GM19238 (cell line): ENCODE results near the gene PLPP4.
"Not testable (repeated sequence)": the region's sequence is repeated elsewhere in the genome, so short reads cannot be mapped to it uniquely, and the experiment has no call there.

Experiments used
- DNase-seq: peaks from one replicate; pipeline ENCODE4 v3.0.0; 2011; ENCODE audit warnings: low spot score; ENCODE audit not compliant: insufficient read length

PLPP4 gene

GRCh38 chr10:120485946-120486345 lies 28.9 kb downstream of the PLPP4 start:
- no peak for DNase-seq

GRCh38 chr10:120486671-120487205 lies 29.7 kb downstream of the PLPP4 start:
- no peak for DNase-seq

- DNase-seq: no peak
These were observed 33.3 kb downstream of the PLPP4 start for GRCh38 chr10:120490288-120490687.

GRCh38 chr10:120492346-120492745 lies 35.3 kb downstream of the PLPP4 start:
- no peak for DNase-seq

GRCh38 chr10:120493411-120494312 lies 36.6 kb downstream of the PLPP4 start:
- peak; percentile 12 for DNase-seq

- DNase-seq: no peak
These were observed 37.3 kb downstream of the PLPP4 start for GRCh38 chr10:120494313-120494710.

- DNase-seq: no peak
These were observed 38.4 kb downstream of the PLPP4 start for GRCh38 chr10:120495226-120496009.

GRCh38 chr10:120499883-120500282 lies 42.9 kb downstream of the PLPP4 start:
- DNase-seq: no peak

- no peak for DNase-seq
These were observed 46.7 kb downstream of the PLPP4 start for GRCh38 chr10:120503689-120504088.

- not testable (repeated sequence) for DNase-seq
These were observed 47.2 kb downstream of the PLPP4 start for GRCh38 chr10:120504227-120504626.

GRCh38 chr10:120505056-120505455 lies 48.0 kb downstream of the PLPP4 start:
- DNase-seq: no peak

GRCh38 chr10:120505866-120506265 lies 48.8 kb downstream of the PLPP4 start:
- DNase-seq: no peak

GRCh38 chr10:120506674-120507073 lies 49.6 kb downstream of the PLPP4 start:
- no peak for DNase-seq

- DNase-seq: no peak
These were observed 50.1 kb downstream of the PLPP4 start for GRCh38 chr10:120507175-120507574.

- no peak for DNase-seq
These were observed 50.6 kb downstream of the PLPP4 start for GRCh38 chr10:120507651-120508050.

- DNase-seq: no peak
These were observed 51.4 kb downstream of the PLPP4 start for GRCh38 chr10:120508393-120508792.

GRCh38 chr10:120508966-120509365 lies 51.9 kb downstream of the PLPP4 start:
- DNase-seq: no peak

GRCh38 chr10:120511165-120511564 lies 54.1 kb downstream of the PLPP4 start:
- no peak for DNase-seq

GRCh38 chr10:120513307-120513796 lies 56.3 kb downstream of the PLPP4 start:
- no peak for DNase-seq

- no peak for DNase-seq
These were observed 57.1 kb downstream of the PLPP4 start for GRCh38 chr10:120514035-120514620.

- no peak for DNase-seq
These were observed 57.9 kb downstream of the PLPP4 start for GRCh38 chr10:120514959-120515358.

- DNase-seq: no peak
These were observed 58.7 kb downstream of the PLPP4 start for GRCh38 chr10:120515741-120516140.
